Middle frontal gyrus (tissue), 1 donor: ENCODE measurements around the gene TBC1D22A.

Experiments used
- DNase-seq: peaks from one replicate; pipeline ENCODE4 v3.0.0-alpha.2; 2015; ENCODE audit warnings: low spot score; ENCODE audit errors: extremely low spot score

TBC1D22A gene

GRCh38 chr22:46737105-46737975, 25.1 kb upstream of the TBC1D22A start:
- DNase-seq: no peak

GRCh38 chr22:46737976-46738646, 24.3 kb upstream of the TBC1D22A start, which contains the start of gene CERK:
Gene CERK (minus strand): TSS chr22:46738252. CDS start chr22:46738148, 104 bp downstream.
- DNase-seq: peak; percentile 13

- no peak for DNase-seq
These were observed 23.8 kb upstream of the TBC1D22A start for GRCh38 chr22:46738647-46739093.

GRCh38 chr22:46739094-46739870, 23.2 kb upstream of the TBC1D22A start:
- no peak for DNase-seq

- no peak for DNase-seq
These were observed 21.3 kb upstream of the TBC1D22A start for GRCh38 chr22:46740910-46741780.

- no peak for DNase-seq
These were observed 20.4 kb upstream of the TBC1D22A start for GRCh38 chr22:46741974-46742519.

- no peak for DNase-seq
These were observed 19.8 kb upstream of the TBC1D22A start for GRCh38 chr22:46742576-46743221.

- no peak for DNase-seq
These were observed 17.9 kb upstream of the TBC1D22A start for GRCh38 chr22:46744581-46744980.

GRCh38 chr22:46746192-46746591, 16.3 kb upstream of the TBC1D22A start:
- DNase-seq: no peak

- DNase-seq: no peak
These were observed 15.8 kb upstream of the TBC1D22A start for GRCh38 chr22:46746620-46747019.

- DNase-seq: no peak
These were observed 14.8 kb upstream of the TBC1D22A start for GRCh38 chr22:46747646-46748045.

- DNase-seq: no peak
These were observed 14.1 kb upstream of the TBC1D22A start for GRCh38 chr22:46748206-46748907.

- no peak for DNase-seq
These were observed 13.4 kb upstream of the TBC1D22A start for GRCh38 chr22:46748908-46749675.

GRCh38 chr22:46749682-46750529, 12.5 kb upstream of the TBC1D22A start:
- DNase-seq: no peak

GRCh38 chr22:46750530-46750800, 12.0 kb upstream of the TBC1D22A start:
- no peak for DNase-seq

- no peak for DNase-seq
These were observed 11.5 kb upstream of the TBC1D22A start for GRCh38 chr22:46750863-46751443.

GRCh38 chr22:46752286-46752987, 10.0 kb upstream of the TBC1D22A start:
- no peak for DNase-seq
